ENCODE results near the gene RFPL3.
"Not testable (repeated sequence)": the region's sequence is repeated elsewhere in the genome, so short reads cannot be mapped to it uniquely, and the experiment has no call there.

RFPL3 gene

DNA sequence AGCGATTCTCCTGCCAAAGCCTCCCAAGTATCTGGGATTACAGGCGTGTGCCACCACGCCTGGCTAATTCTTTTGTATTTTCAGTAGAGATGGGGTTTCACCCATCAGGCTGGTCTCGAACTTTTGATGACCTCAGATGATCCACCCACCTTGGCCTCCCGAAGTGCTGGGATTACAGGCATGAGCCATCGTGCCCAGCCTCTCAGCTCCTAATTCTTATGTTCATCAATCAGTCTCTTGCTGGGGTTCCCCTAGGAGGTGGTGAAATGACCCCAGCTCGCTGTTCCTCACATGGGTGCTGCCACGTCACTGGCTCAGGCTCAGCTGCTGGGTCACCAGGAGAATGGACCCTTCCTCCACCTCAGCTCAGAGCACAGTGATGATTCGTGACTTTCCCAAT, at the start of gene RFPL3:
Gene RFPL3 (plus strand): TSS at position 301 of the 400 bp plus-strand sequence. CDS start 205 bp downstream, outside the sequence.
- not testable (repeated sequence) for DNase-seq

DNA sequence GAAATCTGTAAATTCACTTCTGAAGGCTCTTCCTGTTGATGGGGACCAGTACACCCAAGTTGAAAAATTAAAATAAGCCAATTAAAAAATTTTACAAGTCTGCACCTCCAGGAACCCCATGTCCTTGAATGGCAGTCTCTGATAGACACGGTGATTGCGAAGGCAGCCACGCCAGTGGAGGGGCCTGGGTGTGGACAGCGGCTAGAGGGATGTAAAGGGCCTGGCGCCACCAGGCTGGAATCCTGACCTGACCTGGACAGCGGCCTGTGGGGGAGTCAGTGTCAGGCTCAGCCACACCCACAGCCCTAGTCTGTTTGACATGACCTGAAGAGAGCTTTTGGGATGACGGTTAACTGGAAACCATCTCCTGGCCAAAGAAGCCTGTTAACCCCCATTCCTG, 49.5 kb upstream of the RFPL3 start:
- DNase-seq, result no peak

DNA sequence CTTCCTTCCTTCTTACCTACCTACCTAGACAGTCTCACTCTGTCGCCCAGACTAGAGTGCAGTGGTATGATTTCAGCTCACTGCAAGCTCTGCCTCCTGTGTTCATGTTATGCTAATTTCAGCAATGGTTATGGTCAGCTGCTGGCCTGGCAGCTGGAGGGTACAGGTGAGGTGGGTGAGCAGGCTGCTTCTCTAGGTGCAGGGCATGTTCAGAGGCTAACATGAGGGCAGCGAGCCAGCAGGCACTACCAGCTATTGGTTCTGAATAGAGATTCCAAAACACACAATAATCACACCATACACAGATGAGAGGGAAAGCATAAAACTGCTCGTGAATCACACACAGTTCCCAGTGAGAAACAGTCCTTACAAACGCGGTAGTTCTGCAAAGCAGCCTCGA, 48.7 kb upstream of the RFPL3 start:
- DNase-seq, result no peak

DNA sequence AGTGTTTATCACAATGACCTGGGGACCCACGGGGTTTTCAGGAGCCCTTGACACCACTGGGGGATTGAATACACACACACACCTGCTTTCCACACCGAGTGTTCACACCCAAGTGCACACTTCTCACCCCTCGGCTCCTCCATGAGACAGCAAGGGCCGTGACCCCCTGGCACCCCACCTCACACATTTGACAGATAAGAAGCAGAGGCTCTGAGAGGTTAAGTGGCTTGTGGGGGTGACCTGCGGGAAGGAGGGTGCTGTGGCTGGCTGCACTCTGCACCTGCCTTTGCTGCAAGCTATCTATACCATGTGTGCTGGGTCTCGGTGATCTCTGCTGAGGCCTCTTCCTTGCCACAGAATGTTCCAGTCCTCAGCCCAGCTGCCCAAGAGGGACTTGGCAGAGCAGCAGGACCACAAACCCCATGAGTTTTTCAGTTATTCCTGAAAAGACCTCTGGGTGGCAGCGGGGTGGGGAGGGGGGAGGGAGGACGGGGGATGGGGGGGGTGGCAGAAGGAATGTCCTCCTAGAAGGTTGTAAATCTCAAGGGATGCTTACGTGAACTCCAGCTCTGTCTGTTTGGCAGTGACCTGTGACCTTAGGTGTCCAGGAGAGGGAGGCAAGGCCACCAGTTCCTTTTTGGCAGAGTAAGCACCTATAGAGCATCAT, 47.9 kb upstream of the RFPL3 start:
- DNase-seq, result no peak

DNA sequence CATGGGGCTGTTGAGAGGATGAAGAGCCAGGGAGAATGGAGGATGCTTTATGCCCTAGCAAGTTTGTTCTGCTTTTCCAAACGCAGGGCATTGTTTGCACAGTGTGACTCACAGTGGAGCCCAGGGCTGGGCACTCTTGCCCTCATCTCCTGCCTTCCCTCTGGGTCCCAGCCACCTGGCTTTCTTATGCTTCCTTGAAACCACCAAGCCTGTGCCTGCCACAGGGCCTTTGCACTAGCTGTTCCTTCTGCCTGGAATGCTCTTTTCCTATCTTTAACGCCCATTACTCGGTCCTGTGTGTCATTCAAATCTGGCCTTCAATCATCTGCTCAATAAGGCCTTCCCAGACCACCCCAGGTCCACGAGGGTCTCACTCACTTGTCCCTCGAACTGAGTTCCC, 46.9 kb upstream of the RFPL3 start:
- DNase-seq, result no peak

DNA sequence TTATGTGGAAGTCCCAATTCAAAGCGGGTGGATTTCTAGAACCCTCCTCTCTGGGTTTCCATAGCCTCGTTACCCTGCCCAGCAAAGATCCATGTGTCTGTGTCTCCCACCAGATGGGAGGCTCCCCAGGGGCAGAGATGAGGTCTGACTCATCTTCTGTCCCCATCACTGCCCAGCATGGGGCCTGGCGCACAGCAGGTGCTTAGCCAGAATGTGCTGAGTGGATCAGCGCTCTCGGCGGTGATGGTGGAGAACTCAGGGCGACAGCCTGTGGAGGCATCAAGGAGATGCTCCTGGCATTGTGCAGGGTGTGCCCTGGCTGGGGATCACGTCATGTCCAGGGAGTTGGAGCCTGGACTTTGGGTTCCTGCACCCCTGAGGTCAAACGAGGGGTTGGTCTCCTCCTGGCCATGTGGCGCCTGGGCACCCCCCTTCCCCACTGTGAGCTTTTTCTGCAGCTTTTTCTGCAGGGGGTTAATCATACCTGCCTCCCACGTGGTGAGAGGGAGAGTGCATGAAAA, 46.1 kb upstream of the RFPL3 start:
- no peak for DNase-seq

DNA sequence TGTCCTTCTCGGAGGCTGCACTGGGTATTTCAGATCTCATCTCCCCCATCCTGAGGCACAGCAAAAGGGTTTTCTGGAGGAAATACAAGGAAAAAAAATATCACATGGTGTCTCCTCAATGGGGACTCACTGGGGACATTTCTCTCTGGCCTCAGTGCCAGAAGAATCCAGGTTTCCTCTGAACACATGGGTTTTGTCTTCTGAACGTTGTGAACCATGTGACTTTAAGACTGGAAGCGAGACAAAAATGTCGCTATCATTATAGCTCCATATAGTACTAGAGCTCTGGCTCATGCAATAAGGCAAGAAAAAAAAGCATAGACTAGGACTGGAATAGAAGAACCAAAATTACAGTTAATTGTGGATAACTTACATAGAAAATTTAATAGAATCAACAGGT, 44.9 kb upstream of the RFPL3 start:
- DNase-seq, result no peak

DNA sequence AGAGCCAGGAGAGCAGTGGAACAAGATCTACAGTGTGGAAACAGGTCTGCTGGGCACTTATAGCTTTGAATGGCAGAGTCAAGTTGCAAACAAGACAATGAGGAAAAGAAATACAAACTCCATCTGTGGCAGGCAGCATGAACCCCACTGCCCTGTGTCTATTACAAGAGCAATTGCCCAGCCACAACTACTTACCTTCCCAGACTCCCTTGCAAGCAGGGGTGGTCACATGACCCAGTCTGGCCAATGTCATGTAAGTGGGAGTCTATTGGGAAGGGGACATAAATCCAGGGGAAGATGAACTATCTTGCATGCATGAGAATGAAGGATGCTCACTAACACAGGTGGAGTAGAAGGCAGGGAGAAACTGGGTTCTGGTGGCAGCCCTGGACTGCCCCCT, 44.1 kb upstream of the RFPL3 start:
- no peak for DNase-seq

DNA sequence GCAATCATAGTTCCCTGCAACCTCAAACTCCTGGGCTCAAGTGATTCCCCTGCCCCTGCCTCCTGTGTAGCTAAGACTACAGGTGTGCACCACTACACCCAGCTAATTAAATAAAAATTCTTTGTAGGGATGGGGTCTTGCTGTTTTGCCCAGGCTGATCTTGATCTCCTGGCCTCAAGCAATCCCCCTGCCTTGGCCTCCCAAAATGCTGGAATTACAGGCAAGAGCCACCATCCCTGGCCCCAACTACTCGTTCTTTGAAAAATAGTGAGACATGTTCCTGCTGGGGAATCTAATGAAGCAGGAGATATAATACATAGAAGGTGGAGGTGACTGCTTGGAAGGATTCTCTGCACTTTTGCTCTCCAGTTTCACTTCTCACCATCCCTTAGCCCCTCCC, 40.1 kb upstream of the RFPL3 start:
- DNase-seq, result no peak

DNA sequence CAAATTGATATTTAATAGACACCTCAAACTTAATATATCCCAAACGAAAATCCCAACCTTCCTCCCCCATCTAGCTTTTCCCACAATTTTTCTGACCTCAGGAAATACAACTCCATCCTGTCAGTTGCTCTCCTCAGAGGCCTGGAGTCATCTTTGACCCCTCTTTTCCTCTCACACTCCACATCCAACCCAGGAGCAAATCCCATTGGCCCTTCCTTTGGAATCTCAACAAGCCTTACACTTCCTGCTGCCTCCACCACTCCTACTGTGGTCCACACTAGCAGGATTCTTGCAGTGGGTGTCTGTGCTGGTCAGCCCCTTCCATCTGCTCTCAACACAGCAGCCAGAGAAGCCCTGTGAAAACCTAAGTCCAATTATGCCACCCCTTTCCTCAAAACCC, 39.3 kb upstream of the RFPL3 start:
- DNase-seq, result no peak

DNA sequence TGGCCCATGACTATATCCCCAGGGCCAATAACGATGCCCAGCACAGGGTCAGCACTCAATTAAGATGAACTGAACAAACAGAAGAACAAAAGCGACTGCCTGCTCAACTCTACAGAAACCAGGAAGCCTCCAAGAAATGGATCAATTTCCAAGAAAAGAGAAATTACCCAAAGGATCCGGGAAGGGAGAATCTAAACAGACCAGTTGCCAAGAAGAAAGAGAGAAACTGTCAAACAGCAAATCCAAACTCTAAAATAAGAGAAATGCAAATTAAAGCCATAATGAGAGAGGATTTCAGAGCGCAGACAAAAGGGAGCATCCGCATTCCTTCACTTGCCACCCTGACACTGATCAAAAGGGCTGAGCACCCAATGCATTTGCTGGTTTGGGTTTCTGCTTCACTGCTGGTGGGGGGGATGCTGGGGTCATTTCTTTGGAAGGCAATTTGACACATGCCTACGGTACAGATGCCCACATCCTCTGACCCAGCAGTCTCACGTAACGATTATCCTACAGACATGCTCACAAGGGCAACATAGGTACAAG, 37.7 kb upstream of the RFPL3 start:
- DNase-seq, result no peak

DNA sequence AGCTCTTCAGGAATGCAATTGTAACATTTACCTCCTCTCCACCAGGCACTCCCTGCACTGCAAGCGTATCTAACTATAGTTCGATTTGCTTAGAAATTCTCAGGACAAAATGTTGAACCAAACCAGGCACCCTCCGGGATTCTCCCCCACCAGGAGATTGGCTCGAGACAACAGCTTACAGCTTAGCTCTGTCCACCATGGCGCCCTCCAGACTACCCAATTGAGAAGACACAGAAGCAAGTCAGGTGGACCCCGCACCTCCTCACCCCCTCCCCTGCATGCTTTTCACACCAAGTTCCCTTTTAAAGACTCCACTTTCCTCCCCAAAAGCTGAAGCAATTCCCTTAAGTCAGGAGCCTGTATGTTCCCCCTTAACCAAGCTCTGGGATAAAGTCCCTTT, 34.7 kb upstream of the RFPL3 start:
- no peak for DNase-seq

DNA sequence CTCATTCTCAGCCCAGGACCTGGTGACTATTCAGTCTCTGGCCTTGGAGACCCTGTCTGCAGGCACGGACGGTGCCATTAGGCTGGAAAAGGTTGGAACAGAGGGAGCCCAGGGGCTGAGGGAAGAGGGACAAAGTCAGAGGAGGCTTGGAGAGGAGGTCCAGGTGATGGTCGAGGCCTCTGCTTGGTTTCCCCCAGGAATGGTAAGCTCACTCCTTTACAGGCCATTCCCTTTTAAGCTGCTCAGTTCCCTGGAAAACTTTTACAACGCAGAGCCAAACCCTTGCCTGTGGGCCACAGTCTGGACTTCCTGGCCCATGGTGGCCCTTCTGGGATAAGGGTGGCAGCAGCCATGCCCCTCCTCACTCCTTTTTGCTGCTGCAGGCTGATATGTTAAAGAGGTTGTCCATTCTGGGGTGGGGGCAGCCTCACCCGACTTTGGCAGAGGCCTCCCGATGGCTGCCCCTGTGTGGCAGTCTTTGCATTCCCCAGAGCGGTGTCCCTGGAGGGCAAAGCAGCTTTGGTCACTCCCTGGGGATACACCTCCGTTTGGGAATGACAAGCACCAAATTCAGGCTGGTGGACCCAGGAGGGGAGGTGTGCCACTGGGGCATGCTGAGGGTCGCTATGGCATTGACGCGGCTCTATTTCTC, 34.0 kb upstream of the RFPL3 start:
- no peak for DNase-seq

DNA sequence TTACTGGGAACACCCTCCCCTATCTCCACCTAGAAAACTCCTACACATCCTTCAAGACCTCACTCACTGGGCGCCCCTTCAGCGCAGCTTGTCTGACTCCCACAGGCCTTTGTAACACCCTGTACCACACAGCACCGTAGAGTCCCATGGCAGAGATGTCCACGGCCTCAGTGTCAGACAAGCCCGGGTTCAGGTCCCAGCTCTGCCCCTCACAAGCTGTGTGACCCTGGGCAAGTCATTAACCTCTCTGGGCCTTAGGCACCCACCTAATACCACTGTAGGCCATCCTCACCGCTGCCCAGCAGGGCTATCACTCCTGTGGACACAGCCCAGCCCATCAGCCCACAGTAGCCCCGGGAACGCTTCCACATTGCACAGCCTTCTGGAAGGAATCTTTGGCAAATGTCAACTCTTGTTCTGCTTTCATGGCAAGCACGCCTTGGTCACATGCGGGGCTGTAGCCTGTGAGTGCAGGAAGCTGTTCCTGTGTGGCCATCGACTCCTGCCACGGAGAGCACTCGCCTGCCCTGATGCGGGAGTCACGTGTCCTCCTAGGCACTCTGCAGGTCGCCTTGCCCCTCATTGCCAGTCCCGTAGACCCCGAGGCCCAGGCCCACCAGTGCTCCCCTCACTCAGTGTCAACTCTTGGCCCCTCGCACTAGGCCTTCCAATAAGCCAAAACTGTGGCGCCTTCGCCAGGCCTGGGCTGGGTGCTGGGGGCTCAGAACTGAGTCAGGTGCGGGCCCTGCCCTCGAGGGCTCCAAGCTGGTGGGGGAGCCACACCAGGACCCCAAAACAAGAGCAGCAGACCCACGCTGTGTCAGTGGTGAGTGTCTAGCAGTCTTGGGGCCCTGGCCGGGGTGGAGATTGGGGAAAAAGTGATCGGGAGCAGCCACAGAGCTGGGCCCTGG, 32.9 kb upstream of the RFPL3 start:
- DNase-seq, result no peak

DNA sequence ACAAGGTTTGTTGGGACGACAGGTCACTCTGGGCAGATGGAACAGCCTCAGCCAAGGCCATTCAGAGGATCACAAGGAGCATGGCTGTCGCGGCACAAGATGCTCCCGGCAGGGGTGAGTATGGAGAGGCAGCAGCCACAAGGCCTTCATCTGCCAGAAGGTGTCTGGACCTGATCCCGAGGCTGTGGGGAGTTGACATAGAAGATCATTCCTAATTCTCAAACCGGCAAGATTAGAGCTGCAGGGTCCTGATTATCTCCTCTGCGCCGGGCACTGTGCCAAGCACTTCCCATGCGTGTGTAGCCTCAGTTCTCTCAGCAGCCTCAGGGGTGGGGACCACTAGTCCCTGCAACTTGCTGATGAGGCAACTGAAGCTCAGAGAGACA, 32.3 kb upstream of the RFPL3 start:
- no peak for DNase-seq

DNA sequence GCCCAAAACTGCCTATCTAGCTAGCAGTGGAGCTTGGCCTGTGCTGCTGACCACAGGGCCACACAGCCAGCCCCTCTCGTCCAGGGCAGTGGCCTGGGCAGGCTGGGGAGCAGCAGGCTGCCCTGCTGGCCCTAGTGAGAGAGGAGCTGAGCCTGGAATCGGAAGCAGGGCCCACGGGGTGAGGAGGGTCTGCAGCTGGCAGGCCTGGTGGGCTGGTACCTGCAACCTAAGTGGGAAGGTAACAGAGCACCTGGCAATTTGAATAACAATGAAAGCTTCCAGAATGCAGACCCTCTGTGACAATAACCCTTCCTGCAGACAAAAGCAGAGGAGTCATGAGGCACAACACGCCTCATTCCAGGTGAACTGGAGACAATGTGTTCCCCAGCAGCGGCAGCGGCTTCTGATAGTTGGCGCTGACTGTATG, 31.8 kb upstream of the RFPL3 start:
- DNase-seq, result no peak

DNA sequence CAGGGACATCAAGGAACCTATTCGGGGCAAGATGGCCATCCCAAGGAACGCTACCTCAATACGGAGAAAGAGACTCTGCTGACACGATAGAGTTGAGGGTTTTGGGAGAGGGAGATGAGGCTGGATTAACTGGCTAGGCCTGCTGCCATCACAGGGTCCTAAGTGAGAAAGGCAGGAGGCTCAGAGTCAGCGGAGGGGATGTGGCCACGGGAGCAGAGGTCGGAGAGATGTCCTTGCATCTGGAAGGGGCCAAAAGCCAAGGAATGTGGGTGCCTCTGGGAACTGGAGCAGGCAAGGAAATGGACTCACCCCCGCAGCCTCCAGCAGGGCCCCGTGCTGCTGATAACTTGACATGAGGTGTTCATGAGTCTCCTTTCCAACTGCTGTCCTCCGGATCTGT, 31.0 kb upstream of the RFPL3 start:
- no peak for DNase-seq

DNA sequence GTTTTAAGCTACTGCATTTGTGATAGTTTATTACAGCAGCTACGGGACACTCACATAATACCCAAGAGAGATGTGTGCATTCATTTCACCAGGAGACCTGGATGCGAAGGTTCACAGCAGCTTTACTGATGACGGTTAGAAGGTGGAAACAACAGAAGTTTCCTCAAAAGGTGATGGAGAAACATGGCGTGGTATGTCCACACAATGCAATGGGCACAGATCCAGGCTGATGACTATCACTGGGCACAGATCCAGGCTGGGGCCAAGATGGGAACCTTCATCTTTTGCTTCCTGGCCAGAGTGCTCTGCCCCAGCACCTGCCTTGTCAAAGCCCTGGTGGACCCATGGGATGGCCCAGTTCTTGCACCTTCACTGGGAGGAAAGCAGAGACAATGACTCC, 30.6 kb upstream of the RFPL3 start:
- no peak for DNase-seq

DNA sequence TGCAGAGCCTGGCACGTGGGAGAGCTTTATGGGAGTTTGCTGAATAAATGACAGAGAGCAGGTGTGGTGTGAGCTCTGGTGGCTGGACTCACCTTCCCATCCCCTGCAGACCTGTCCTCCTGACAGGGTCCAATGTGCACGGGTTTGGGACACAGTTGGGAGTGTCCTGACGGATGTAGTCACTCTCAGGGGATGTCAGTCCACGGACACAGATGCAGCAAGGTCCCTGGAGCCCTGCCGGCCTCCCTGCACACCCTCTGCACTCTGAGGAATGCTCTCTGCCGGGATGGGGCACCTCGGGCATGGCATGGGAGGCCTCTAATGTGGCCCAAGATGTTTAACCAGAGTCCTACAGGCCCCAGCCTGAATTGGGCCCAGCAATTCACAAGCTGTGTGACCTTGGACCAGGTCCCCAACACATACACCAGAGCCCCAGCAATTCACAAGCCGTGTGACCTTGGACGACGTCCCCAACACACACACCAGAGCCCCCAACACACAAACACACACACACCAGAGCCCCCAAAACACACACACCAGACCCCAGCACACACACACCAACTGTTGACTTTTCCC, 30.0 kb upstream of the RFPL3 start:
- DNase-seq, result no peak

DNA sequence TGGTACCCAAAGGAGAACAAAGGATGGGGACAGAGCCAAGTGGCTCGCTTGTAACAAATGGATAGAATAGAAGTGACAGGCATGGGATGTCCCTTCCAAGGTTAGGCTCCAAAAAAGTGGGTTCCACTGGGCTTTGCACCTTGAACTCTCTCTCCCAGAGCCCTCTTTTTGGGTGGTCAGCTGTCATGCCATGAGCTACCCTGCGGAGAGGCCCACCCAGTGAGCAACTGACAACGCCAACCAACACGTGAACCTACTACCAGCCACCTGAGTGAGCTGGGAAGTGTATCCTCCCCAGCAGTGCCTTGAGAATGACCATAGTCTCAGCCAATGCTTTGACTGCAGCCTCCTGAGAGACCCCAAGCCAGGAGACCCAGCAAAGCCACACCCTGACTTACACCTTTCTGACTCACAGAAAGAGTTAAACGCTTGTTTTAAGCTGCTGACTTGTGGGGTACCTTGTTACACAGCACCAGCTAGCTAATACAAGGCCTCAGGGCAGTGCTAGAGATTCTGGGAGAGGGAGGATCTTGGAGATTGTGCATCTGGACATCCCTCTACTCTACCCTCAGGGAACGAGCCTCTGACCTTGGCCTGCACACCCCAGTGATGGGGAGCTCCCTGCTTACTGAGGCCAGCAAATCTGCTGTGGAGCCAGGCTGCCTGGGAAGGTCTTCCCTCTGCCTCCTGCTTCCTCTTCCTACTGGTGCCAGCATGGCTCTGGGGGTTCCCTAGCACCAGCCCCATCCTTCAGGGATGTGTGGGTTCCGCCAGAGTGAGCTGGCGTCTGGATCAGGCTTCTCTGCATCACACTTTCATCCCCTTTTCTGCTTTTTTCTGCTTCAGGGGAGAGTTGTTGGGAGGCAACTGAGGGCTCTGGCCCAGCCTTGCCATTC, 29.1 kb upstream of the RFPL3 start:
- no peak for DNase-seq

DNA sequence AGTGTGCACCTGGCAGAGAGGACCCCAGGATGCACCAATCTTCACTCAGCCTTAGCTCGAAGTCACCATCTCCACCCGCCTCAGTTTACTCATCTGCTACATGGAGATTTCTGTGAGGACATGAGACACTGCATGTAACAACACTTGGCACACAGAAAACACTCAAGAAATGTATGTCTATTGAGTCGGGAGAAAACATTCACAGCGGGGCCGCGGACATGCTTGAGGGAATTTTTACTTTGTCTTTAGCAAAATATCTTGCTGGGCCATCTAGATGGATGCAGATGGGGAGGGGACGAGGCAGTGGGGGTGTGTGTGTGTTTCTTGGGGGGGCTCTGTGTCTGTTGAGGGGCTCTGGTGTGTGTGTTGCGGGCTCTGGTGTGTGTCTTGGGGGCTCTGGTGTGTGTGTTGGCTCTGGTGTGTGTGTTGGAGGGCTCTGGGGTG, 28.4 kb upstream of the RFPL3 start:
- DNase-seq, result no peak

Data from inflammatory macrophage treated with lipopolysaccharide for 1 hour (primary cell).